Measurements from ENCODE around the gene IL22RA2.

DNA sequence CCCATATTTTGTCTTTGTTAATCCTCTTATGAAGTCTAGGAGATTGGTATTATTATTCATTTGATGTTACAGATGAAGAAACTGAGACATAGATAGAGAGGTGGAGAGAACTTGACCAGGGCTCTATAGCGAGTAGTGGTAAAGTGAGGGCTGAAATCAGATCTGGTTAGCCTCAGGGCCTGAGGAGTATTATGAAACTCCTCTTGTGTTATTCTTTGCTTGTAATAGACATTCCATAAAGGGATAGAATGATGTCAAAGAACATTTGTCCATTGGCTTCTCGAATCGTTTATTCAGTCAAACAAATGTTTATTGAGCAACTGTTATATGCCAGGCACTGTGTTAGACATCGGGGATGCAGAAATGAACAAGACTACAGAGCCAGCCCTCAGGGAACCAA lies at the start of gene IL22RA2:
- TF ChIP-seq, protein P1, sequence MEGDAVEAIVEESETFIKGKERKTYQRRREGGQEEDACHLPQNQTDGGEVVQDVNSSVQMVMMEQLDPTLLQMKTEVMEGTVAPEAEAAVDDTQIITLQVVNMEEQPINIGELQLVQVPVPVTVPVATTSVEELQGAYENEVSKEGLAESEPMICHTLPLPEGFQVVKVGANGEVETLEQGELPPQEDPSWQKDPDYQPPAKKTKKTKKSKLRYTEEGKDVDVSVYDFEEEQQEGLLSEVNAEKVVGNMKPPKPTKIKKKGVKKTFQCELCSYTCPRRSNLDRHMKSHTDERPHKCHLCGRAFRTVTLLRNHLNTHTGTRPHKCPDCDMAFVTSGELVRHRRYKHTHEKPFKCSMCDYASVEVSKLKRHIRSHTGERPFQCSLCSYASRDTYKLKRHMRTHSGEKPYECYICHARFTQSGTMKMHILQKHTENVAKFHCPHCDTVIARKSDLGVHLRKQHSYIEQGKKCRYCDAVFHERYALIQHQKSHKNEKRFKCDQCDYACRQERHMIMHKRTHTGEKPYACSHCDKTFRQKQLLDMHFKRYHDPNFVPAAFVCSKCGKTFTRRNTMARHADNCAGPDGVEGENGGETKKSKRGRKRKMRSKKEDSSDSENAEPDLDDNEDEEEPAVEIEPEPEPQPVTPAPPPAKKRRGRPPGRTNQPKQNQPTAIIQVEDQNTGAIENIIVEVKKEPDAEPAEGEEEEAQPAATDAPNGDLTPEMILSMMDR (IDR thresholded peaks at IDR 0.05): no peak
- TF ChIP-seq POLR2A (IDR thresholded peaks at IDR 0.05) (no peak), EP300 (IDR thresholded peaks at IDR 0.05) (no peak)

Data from tibial nerve (tissue), 4 donors.